ENCODE results near the gene SH3RF3. TPM values are rescaled to one million over a fixed set of nuclear protein-coding genes. Genes with fewer than 3 reads are reported as not detected.

The SH3RF3 gene
- total RNA-seq, 2 donors from 2014 or later: 0.05 TPM; not detected in 1

DNA sequence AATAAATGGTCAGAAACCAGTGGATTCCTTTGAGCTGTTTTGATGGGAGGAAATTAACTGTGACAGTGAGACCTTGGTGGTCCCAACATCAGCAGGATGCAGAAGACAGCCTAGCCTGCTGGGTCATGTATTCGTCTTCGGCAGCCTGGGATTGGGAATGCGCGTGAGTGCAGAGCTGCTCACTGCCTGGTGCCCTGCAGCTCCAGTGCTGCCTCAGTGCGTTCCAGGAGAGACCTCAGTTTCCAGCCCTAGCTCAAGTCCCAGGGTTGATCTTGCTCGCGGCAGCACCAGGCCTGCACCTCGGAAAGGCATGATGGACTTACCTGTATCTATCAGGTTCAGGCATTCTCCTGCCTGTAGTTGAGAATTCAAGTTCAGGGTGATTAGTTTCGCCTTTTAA lies 203.9 kb downstream of the SH3RF3 start:
- ATAC-seq (no peak), DNase-seq (ENCODE audit: low spot score) (peak; percentile 48)
- Mint-ChIP-seq H3K27me3 (peaks cover 21 to 33% of the 10 kb centered on the region in 2 donors), H3K9me3 (no peaks in the 10 kb centered on the region), H3K4me3 (no peak overlapping the region), H3K4me1 (ENCODE audit: low read depth in 2 of 2) (peaks cover 19 to 26% of the 10 kb centered on the region in 2 donors), H3K27ac (no peak overlapping the region), H3K36me3 (peaks cover 5% of the 10 kb centered on the region)

DNA sequence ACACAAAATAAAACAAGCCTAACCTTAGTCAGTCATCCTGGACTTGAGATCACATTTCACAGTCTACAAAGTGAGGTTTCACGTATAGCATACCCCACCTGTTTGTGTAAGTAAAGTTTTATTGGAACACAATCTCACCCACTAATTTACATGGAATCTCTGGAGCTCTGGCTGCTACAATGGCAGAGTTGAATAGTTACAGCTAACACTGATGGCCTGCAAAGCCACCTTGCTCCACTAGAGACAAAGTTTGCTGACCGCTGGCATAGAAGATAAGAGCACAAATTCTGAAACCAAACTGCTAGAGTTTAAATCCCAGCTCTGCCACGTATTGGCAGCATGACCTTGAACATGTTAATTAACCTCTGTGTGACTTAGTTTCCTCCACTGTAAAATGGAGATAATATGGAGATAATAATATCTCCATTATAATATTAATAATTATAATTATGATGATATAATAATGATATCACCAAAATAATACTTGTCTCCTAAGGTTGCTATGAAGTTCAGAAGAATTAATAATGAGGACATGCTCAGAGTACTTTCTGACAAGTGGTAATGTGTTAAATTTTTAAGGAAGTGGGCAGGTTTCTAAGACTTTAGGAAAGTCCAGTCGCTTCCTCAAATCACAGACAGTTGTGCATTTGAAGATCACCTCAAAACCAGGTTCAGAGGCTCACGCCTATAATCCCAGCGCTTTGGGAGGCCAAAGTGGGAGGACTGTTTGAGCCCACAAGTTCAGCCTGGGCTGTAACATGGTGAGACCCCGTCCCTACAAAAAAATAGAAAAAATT lies 204.6 kb downstream of the SH3RF3 start:
- peaks cover 17 to 26% of the 10 kb centered on the region in 2 donors for H3K27me3 Mint-ChIP-seq
- H3K4me3 Mint-ChIP-seq: no peak overlapping the region
- no peak for ATAC-seq
- peaks cover 5% of the 10 kb centered on the region for H3K36me3 Mint-ChIP-seq
- no peak overlapping the region for H3K27ac Mint-ChIP-seq
- peaks cover 19 to 26% of the 10 kb centered on the region in 2 donors for H3K4me1 Mint-ChIP-seq (ENCODE audit: low read depth in 2 of 2)
- peak; percentile 20 for DNase-seq (ENCODE audit: low spot score)
- H3K9me3 Mint-ChIP-seq: no peaks in the 10 kb centered on the region

DNA sequence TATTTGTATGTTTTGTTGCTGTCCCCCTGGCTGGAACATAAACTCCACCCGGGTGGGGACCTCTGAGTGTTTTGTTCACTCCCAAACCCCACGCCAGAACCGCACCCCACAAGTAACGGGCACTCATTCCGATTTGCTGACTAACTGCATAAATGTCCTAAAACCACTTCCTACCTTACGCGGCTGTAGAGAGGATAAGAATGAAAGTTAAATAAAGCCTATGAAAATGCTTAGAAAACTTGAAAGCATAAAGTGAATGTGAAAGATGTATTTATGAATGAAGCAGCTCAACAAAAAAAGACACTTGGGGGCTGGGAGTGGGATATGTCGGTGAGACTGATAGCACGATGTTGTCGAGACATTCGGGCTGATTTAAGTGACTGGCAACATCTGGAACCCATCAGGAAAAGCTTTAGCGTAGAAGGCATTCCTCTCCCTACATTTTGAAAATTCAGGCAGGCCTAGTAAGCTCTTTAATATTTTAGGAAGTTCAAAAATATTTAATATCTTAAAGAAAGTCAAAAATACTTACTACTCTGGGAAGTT lies 206.7 kb downstream of the SH3RF3 start:
- Mint-ChIP-seq H3K9me3 (no peaks in the 10 kb centered on the region), H3K4me3 (peak overlapping the region; percentile 77), H3K36me3 (no peaks in the 10 kb centered on the region), H3K27me3 (peaks cover 10 to 17% of the 10 kb centered on the region in 2 donors), H3K27ac (peak overlapping the region; percentile 32 to 62), H3K4me1 (ENCODE audit: low read depth in 2 of 2) (peaks cover 15 to 22% of the 10 kb centered on the region in 2 donors)
- peak; percentile 64 to 68 for ATAC-seq
- peak; percentile 60 for DNase-seq (ENCODE audit: low spot score)

DNA sequence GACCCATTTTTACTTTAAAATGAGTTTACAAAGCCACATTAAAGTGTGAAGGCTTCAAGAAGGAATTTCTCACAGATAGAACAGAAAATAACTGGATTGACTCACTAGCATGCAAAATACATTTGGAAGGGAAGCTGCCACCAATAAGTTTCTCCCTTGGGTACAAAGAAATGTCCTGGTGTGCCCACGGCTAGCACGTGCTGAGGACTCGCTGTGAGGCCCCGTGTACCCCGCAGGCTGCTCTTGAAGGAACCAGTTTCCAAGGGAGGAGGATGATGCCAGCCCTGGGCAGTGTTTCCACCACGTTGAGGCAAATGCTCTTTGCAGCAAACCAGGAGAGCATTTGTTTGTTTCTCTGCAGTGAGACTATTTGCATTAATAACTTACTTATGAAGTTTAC lies 207.3 kb downstream of the SH3RF3 start:
- Mint-ChIP-seq H3K27ac (no peak overlapping the region), H3K27me3 (peaks cover 10 to 14% of the 10 kb centered on the region in 2 donors), H3K4me1 (ENCODE audit: low read depth in 2 of 2) (peaks cover 15 to 22% of the 10 kb centered on the region in 2 donors), H3K9me3 (no peaks in the 10 kb centered on the region), H3K4me3 (no peak overlapping the region), H3K36me3 (no peaks in the 10 kb centered on the region)
- ATAC-seq (no peak), DNase-seq (ENCODE audit: low spot score) (no peak)

DNA sequence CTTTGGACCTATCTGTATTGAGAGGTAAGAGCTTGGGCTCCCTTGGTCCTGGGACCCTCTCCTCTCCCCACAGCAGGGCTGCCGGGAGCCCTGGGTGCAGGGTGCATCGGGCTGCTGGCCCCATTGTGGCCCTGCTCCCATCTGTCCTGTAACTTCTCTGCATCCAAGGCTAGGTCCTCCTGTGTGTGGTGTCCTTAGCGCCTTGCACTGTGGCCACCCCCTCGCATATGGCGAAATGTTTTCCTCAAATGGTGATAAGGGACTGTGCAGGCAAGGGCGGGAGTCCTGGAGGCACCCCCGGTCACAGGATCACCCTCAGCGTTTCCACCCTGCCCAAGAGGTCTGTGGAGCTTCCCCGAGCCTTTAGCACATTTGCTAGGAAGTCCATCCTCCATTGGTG lies 208.2 kb downstream of the SH3RF3 start:
- Mint-ChIP-seq H3K4me1 (ENCODE audit: low read depth in 2 of 2) (peaks cover 14 to 20% of the 10 kb centered on the region in 2 donors), H3K9me3 (no peaks in the 10 kb centered on the region), H3K27me3 (peaks cover 9 to 11% of the 10 kb centered on the region in 2 donors), H3K36me3 (no peaks in the 10 kb centered on the region), H3K27ac (no peak overlapping the region), H3K4me3 (no peak overlapping the region)
- ATAC-seq (no peak), DNase-seq (ENCODE audit: low spot score) (no peak)

DNA sequence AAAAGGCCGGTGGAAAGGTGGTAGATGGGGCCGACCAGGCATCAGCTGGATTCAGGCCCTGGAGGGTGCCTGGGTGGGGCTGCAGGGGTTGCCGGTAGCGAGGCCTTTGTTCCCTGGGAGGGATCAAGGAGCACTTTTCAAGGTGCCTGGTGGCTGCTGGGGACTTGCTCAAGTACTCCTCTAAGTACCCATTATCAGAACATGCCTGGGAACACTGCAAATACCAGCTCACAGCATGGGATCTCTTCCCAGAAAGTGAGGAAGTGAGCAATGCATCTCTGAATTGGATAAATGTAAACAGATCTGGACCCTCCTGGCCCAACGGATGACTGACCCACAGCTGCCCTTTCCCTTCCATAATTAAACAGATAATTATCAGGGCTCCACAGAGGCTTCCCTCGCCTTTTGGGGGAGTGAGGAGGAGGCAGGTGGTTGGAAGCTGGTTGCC lies 210.5 kb downstream of the SH3RF3 start:
- H3K9me3 Mint-ChIP-seq: no peaks in the 10 kb centered on the region

DNA sequence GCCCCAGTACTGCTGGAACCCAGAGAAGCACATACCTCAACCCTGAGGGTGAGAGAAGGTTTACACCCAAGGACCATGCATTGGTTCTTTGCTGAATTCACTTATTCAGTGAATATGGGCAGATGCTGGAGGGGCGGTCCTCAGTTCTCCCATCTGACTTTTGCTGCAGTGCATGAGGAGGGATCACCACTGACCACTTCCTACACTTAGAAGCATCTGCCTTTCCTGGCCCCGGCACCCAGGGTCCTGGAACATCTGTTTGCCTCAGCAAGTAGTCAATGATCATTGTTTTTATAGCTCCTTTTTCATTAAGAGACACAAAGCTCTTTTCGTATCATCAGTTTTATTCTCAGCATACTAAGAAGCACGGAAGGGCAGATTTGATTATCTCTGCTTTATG lies 211.4 kb downstream of the SH3RF3 start:
- no peak for DNase-seq (ENCODE audit: low spot score)
- no peak overlapping the region for H3K4me3 Mint-ChIP-seq

More for the DNA sequence above, 210.5 kb downstream of the SH3RF3 start:
- H3K36me3 Mint-ChIP-seq: no peaks in the 10 kb centered on the region
- peaks cover 11 to 12% of the 10 kb centered on the region in 2 donors for H3K27me3 Mint-ChIP-seq
- DNase-seq (ENCODE audit: low spot score) (no peak), ATAC-seq (no peak)
- no peak overlapping the region for H3K4me3 Mint-ChIP-seq
- H3K27ac Mint-ChIP-seq: no peak overlapping the region
- peaks cover 11 to 14% of the 10 kb centered on the region in 2 donors for H3K4me1 Mint-ChIP-seq (ENCODE audit: low read depth in 2 of 2)

DNA sequence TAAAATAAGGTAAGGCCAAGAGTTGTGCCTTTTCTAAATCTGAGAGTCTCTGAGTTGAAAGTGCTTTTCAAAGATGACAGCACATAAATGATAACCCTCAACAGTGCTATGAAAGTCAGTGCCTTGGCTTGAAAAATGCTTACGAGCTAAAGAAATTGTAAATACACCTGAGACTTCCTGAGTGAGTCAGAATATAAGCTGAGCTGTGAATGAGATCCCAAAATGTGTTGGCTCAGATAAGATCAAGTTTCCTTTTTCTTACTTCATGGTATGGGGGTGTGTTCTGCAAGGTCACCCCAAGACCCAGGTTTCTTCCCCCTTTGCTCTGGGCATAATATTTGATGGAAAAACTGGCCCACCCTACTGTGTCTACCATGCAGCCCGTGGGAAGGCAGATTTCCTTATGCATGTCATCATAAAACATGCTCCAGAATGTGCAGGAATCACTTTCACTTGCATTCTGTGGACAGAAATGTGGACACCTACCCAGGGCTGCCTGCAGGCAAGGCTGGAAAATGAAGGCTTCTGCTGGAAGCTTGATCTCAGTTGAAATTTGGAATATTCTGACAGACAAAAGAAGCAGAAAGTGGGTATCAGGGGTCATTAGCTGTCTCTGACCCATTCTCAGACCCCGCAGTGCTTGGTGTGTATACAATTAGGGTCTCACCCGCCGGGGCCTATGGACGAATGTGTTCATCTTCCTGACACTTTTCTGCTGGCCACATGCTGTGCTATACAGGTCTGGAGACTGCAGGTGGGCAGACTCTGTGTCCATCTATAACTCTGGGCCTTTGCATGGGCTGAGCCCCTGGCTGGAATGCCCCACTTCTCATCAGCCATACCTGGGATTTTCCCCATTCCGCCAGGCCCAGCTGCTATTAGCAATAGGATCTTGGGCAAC lies 212.6 kb downstream of the SH3RF3 start:
- H3K27me3 Mint-ChIP-seq: peaks cover 0 to 5% of the 10 kb centered on the region in 2 donors
- no peaks in the 10 kb centered on the region for H3K36me3 Mint-ChIP-seq
- no peak for ATAC-seq
- H3K4me3 Mint-ChIP-seq: no peak overlapping the region
- peaks cover 0 to 2% of the 10 kb centered on the region in 2 donors for H3K4me1 Mint-ChIP-seq (ENCODE audit: low read depth in 2 of 2)
- DNase-seq (ENCODE audit: low spot score): no peak
- no peaks in the 10 kb centered on the region for H3K9me3 Mint-ChIP-seq
- H3K27ac Mint-ChIP-seq: no peak overlapping the region

More for the DNA sequence above, 211.4 kb downstream of the SH3RF3 start:
- H3K9me3 Mint-ChIP-seq: no peaks in the 10 kb centered on the region
- H3K36me3 Mint-ChIP-seq: no peaks in the 10 kb centered on the region
- no peak for ATAC-seq
- peaks cover 6 to 9% of the 10 kb centered on the region in 2 donors for H3K27me3 Mint-ChIP-seq
- H3K27ac Mint-ChIP-seq: no peak overlapping the region
- peaks cover 7% of the 10 kb centered on the region in 2 donors for H3K4me1 Mint-ChIP-seq (ENCODE audit: low read depth in 2 of 2)

DNA sequence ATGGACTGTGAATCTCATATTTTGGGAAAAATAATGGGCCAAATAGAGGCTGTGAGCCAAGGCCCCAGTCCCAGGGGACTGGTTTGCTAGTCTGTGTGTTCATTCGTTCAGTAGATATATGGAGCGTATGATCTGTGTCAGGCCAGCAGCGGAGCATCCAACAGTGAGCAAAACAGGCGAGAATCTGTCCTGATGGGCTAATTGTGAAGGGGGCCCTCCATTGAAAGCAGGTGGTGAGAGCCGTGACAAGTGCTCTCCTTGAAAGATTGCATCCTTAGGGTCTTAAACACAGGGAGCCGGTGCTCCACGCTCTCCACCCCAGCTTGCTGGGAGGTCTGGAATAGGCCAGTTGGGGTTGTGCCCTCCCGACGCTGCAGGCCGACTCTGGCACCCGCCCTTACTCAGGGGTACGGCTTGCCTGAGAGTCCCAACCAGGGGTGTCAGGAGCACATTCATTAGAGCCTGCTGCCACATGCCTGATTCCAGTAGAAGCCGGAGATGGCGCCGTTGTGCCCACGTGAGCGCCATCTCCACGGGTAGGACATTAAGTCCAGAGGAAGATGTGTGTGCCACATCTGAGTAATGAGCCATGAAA lies 213.3 kb downstream of the SH3RF3 start:
- ATAC-seq (no peak), DNase-seq (ENCODE audit: low spot score) (no peak)
- Mint-ChIP-seq H3K27me3 (peaks cover 0 to 5% of the 10 kb centered on the region in 2 donors), H3K9me3 (no peaks in the 10 kb centered on the region), H3K27ac (no peak overlapping the region), H3K4me1 (ENCODE audit: low read depth in 2 of 2) (peaks cover 0 to 2% of the 10 kb centered on the region in 2 donors), H3K4me3 (no peak overlapping the region), H3K36me3 (no peaks in the 10 kb centered on the region)

DNA sequence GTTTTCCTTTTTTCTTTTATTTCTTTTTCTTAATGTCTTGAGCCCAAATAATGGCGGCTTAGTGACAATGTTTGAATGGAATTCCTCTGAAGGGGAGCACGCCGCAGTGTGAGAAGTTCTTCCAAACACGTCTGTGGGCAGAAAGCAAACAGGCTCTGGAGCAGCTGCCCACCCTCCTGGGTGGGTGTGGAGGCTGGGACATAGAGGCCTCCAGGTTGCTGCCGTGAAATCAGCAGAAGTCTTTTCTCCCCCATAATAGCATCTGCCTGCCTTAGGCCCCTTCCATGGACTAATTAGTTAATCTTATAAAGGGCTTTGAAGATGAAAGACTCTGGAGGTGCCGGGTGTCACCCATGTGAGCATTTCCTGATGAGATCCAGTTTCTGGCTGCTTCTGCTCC lies 213.9 kb downstream of the SH3RF3 start:
- Mint-ChIP-seq H3K36me3 (no peaks in the 10 kb centered on the region), H3K4me3 (no peak overlapping the region), H3K9me3 (no peaks in the 10 kb centered on the region), H3K27ac (no peak overlapping the region), H3K27me3 (peaks cover 0 to 5% of the 10 kb centered on the region in 2 donors), H3K4me1 (ENCODE audit: low read depth in 2 of 2) (peaks cover 0 to 3% of the 10 kb centered on the region in 2 donors)
- ATAC-seq: no peak
- no peak for DNase-seq (ENCODE audit: low spot score)

DNA sequence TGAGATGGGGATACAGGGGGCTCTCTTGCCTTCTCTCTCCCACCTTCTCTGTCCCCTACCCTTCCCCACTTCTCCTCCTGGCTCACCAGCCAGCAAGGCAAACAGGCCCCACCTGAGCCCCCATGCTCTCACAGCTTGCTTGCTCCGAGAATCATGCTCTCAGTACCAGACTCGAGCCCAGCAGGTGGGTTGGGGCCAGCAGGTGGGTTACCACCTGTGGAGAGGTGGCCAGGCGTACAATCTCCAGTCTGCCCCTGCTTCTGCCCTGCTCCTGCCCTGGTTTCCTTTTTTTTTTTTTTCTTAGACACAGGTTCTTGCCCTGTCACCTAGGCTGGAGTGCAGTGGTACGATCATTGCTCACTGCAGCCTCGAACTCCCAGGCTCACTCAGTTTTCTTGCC lies 214.5 kb downstream of the SH3RF3 start:
- Mint-ChIP-seq H3K4me1 (ENCODE audit: low read depth in 2 of 2) (peaks cover under 1 to 7% of the 10 kb centered on the region in 2 donors), H3K27me3 (peaks cover 0 to 5% of the 10 kb centered on the region in 2 donors), H3K9me3 (no peaks in the 10 kb centered on the region), H3K27ac (peak overlapping the region in 1 of 2 donors; percentile 45), H3K36me3 (no peaks in the 10 kb centered on the region), H3K4me3 (no peak overlapping the region)
- ATAC-seq: no peak
- no peak for DNase-seq (ENCODE audit: low spot score)

DNA sequence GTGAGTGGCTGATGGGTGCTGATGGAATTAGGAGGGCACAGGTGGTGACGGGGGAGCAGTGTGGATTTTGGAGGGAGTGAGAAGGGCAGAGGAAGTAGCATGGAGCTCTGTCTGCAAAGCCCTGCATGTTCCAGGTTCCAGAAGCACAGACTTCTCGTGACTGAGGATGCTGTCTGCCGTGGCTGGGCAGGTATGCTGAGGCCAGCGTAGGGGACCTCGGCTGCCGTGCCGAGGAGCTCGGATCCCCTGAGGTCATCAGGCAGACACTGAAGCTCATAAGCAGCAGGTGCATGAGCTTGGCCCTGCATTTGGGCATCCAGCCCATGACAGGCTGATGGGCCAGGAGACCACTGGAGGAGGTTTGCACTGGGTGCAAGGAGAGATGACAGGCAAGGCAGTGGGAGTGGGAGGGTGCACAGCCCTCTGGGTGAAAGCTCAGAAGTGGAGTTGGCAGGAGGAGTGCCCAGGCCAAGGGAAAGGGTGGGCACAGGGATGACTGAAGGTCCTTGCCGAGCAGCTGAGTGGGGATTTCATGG lies 215.3 kb downstream of the SH3RF3 start:
- no peak overlapping the region for H3K4me3 Mint-ChIP-seq
- ATAC-seq (no peak), DNase-seq (ENCODE audit: low spot score) (no peak)
- H3K4me1 Mint-ChIP-seq (ENCODE audit: low read depth in 2 of 2): peaks cover 9 to 15% of the 10 kb centered on the region in 2 donors
- H3K27ac Mint-ChIP-seq: no peak overlapping the region
- no peaks in the 10 kb centered on the region for H3K9me3 Mint-ChIP-seq
- H3K27me3 Mint-ChIP-seq: peaks cover 0 to 5% of the 10 kb centered on the region in 2 donors
- no peaks in the 10 kb centered on the region for H3K36me3 Mint-ChIP-seq

DNA sequence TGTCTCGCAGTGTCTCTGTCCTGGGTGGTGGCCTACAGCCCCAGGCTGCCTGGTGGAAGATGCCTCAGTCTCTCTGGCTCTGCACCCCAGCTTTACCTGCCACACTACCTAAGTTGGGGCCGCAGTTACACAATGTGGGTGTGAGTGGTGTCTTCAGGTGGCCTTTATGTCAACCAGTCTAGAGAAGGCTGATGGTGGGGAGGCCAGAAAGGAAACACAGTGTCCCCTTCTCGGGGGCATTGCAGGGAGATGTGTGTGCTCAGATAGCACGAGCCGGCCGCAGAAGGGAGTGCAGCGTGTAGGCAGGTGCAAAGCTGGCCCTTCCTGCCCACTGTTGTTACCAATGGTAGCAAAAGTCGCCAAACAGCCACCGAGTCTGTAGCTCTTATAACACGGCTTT lies 216.1 kb downstream of the SH3RF3 start:
- ATAC-seq (no peak), DNase-seq (ENCODE audit: low spot score) (no peak)
- Mint-ChIP-seq H3K36me3 (no peaks in the 10 kb centered on the region), H3K27me3 (peaks cover 0 to 5% of the 10 kb centered on the region in 2 donors), H3K4me3 (no peak overlapping the region), H3K9me3 (no peaks in the 10 kb centered on the region), H3K4me1 (ENCODE audit: low read depth in 2 of 2) (peaks cover 10 to 21% of the 10 kb centered on the region in 2 donors), H3K27ac (no peak overlapping the region)

Data from natural killer cell treated with Interleukin-12 subunit alpha and Interleukin-12 subunit beta and Interleukin-15 and Interleukin-18, amount 100 ng/mL, for 72 hours (primary cell).